ENCODE results near the gene VPS37C. TPM values are rescaled to one million over a fixed set of nuclear protein-coding genes. Genes with fewer than 3 reads are reported as not detected.
"Not testable (repeated sequence)": the region's sequence is repeated elsewhere in the genome, so short reads cannot be mapped to it uniquely, and the experiment has no call there.

The VPS37C gene
- total and polyA plus RNA-seq, 9 donors, result 7.8 to 25.8 (median 19.7) TPM

GRCh38 chr11:61187505-61188130 is 26.4 kb upstream of the VPS37C start:
- no peaks in the 10 kb centered on the region for H3K9me3 ChIP-seq
- no peaks in the 10 kb centered on the region for H3K27me3 ChIP-seq
- 36 to 41% (median 37%) methylated on average over 11 of the region's 11 CpGs for WGBS, 3 donors
- no peak overlapping the region for H3K4me3 ChIP-seq
- no peak overlapping the region for H3K27ac ChIP-seq
- H3K4me1 ChIP-seq (ENCODE audit: insufficient read depth), result no peaks in the 10 kb centered on the region
- DNase-seq, result peak; percentile 61 to 78 (median 78)
- H3K36me3 ChIP-seq, result no peaks in the 10 kb centered on the region
- intact Hi-C loops (cut with DNase I), result loop anchor here in 2 of 4 donors (2.0 to 5.0 kb wide), 2 partner anchors 357 to 360 kb away; no protein-coding TSS in a partner anchor
- TF ChIP-seq, protein P1, sequence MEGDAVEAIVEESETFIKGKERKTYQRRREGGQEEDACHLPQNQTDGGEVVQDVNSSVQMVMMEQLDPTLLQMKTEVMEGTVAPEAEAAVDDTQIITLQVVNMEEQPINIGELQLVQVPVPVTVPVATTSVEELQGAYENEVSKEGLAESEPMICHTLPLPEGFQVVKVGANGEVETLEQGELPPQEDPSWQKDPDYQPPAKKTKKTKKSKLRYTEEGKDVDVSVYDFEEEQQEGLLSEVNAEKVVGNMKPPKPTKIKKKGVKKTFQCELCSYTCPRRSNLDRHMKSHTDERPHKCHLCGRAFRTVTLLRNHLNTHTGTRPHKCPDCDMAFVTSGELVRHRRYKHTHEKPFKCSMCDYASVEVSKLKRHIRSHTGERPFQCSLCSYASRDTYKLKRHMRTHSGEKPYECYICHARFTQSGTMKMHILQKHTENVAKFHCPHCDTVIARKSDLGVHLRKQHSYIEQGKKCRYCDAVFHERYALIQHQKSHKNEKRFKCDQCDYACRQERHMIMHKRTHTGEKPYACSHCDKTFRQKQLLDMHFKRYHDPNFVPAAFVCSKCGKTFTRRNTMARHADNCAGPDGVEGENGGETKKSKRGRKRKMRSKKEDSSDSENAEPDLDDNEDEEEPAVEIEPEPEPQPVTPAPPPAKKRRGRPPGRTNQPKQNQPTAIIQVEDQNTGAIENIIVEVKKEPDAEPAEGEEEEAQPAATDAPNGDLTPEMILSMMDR (IDR thresholded peaks at IDR 0.05), result peak; percentile 71 to 80 (median 77)
- no peak for TF ChIP-seq EP300 (IDR thresholded peaks at IDR 0.05)

DNA sequence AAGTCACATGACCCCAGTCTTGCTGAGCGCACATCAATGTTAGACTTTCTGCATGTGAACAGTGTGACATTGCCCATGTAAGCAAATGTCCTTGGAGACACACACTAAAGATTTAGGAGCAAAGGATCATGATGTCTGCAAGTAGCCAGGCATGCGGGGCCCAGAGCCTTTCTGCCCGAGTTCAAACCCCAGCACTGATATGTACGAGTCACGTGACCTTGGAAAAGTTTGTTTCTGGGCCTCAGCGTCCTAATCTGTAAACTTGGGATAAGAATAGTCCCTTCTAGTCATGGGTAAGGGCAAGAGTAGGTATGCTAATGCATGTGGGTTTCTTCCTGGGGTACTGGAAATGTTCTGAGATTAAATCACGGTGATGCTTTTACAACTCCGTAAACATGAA is 25.3 kb upstream of the VPS37C start:
- no peak for DNase-seq
- H3K4me1 ChIP-seq (ENCODE audit: insufficient read depth), result no peaks in the 10 kb centered on the region
- H3K36me3 ChIP-seq, result no peaks in the 10 kb centered on the region
- TF ChIP-seq, protein P1 (IDR thresholded peaks at IDR 0.05), result no peak
- TF ChIP-seq POLR2A (IDR thresholded peaks at IDR 0.05) (no peak), EP300 (IDR thresholded peaks at IDR 0.05) (no peak)
- H3K9me3 ChIP-seq, result no peaks in the 10 kb centered on the region
- H3K27me3 ChIP-seq, result no peaks in the 10 kb centered on the region
- no peak overlapping the region for H3K4me3 ChIP-seq
- intact Hi-C loops (cut with DNase I), result loop anchor here in 1 of 4 donors (5.0 kb wide), 1 partner anchor 359 kb away; no protein-coding TSS in a partner anchor
- H3K27ac ChIP-seq, result no peak overlapping the region
- 74 to 84% (median 75%) methylated on average over 8 of the region's 8 CpGs for WGBS, 3 donors

- Histone ChIP-seq H3K36me3 (no peaks in the 10 kb centered on the region), H3K4me1 (ENCODE audit: insufficient read depth) (no peaks in the 10 kb centered on the region), H3K4me3 (no peak overlapping the region), H3K27me3 (no peaks in the 10 kb centered on the region), H3K27ac (no peak overlapping the region), H3K9me3 (no peaks in the 10 kb centered on the region)
- 78 to 84% (median 82%) methylated on average over 4 of the region's 4 CpGs for WGBS, 3 donors
- TF ChIP-seq EP300 (IDR thresholded peaks at IDR 0.05) (no peak), POLR2A (IDR thresholded peaks at IDR 0.05) (no peak)
- TF ChIP-seq, protein P1 (IDR thresholded peaks at IDR 0.05), result no peak
- intact Hi-C loops (cut with DNase I), result no loop called here
- no peak for DNase-seq
Measured at GRCh38 chr11:61183645-61184044, 22.4 kb upstream of the VPS37C start.

DNA sequence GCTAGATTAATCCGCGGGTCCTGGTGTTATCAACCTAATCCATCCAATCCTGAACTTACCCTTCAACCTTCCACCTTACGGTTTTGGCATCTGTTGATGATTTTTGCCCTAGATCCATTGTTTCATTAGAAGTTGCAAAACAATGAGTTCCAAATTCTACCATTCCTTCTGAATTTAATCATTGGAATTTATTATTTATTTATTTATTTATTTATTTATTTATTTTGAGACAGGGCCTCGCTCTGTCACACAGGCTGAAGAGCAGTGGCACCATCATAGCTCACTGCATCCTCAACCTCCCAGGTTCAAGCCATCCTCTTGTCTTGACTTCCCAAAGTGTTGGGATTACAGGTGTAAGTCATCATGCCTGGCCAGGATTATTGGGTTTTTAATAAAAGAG is 20.3 kb upstream of the VPS37C start:
- intact Hi-C loops (cut with DNase I), result no loop called here
- no peak for TF ChIP-seq POLR2A (IDR thresholded peaks at IDR 0.05)
- TF ChIP-seq EP300 (IDR thresholded peaks at IDR 0.05), result no peak
- TF ChIP-seq, protein P1 (IDR thresholded peaks at IDR 0.05), result no peak
- 88 to 95% (median 93%) methylated on average over 4 of the region's 4 CpGs for WGBS, 3 donors
- Histone ChIP-seq H3K36me3 (no peaks in the 10 kb centered on the region), H3K4me1 (ENCODE audit: insufficient read depth) (no peaks in the 10 kb centered on the region), H3K27ac (no peak overlapping the region), H3K9me3 (no peaks in the 10 kb centered on the region), H3K4me3 (no peak overlapping the region), H3K27me3 (no peaks in the 10 kb centered on the region)
- no peak for DNase-seq

GRCh38 chr11:61180205-61180604 is 19.0 kb upstream of the VPS37C start:
- H3K4me1 ChIP-seq (ENCODE audit: insufficient read depth); H3K27me3 ChIP-seq; intact Hi-C loops (cut with DNase I); H3K4me3 ChIP-seq; DNase-seq; H3K36me3 ChIP-seq; H3K9me3 ChIP-seq; H3K27ac ChIP-seq: not testable (repeated sequence)
- WGBS, 3 donors, result 89 to 98% (median 93%) methylated on average over 6 of the region's 6 CpGs

Data from ovary (tissue), 9 donors.